GM21367 (cell line): Measurements from ENCODE around the gene L3MBTL4.

Experiments
- ATAC-seq: cut with Tn5 transposase; IDR thresholded peaks from one replicate; pipeline ENCODE4 v1.9.1; 2021; ENCODE audit not compliant: unreplicated experiment

The L3MBTL4 gene

GRCh38 chr18:5937795-5938194 lies 476.9 kb downstream of the L3MBTL4 start:
- no peak for ATAC-seq

DNA sequence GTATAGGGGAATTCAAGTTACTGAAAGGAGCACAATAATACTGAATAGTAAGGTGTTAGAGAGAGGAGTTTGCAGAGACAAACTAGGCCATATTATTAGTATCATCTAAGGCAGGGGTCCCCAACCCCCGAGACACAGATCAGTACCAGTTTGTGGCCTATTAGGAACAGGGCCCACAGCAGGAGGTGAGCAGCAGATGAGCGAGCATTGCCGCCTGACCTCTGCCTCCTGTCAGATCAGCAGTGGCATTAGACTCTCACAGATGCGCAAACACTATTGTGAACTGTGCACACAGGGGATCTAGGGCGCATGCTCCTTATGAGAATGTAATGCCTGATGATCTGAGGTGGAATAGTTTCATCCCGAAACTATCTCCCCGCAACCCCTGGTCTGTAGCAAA lies 477.6 kb downstream of the L3MBTL4 start:
- ATAC-seq = no peak

GRCh38 chr18:5930789-5931188 lies 483.9 kb downstream of the L3MBTL4 start:
- ATAC-seq = no peak

- no peak for ATAC-seq
Observed at GRCh38 chr18:5918205-5918858, 496.4 kb downstream of the L3MBTL4 start.

DNA sequence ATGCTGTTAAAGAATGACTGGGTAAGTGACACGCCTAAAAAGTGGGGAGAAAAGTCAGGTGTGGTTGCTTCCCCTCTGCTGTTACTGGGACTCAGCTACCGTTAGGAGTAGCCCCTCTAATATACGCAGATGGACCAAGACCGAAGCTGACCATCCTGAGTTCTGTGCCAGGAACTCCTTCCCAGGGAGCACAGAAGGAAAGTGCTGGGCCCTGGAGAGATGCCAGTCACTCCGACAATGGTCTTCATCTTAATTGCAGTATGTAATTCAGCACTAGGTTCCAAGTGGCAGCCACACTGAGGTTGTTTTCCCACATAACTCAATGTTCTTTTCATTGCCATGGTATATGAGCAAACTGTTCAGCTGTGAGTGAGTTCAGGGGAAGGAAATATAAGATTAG lies 499.8 kb downstream of the L3MBTL4 start:
- no peak for ATAC-seq

- ATAC-seq = no peak
Observed at GRCh38 chr18:5914016-5914415, 500.7 kb downstream of the L3MBTL4 start.

- no peak for ATAC-seq
Observed at GRCh38 chr18:5912566-5912965, 502.1 kb downstream of the L3MBTL4 start.

DNA sequence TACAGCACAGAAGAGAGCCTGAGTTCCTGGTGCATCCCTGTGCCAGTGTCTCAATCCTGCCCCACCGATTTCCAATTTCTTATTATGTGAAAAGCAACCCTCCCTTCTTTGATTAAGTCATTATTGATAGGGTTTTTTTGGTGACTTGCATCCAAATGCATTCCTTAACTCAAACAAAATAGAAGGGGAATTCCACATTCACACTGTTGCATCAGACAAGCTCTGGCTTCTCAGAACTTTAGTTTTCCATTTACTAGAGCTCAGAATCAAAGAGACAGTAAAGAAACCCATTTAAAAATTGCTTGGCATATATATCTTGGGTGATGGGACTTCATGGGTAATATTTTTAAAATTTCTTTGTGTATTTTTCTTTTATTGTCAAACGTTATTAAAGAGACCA lies 505.6 kb downstream of the L3MBTL4 start:
- ATAC-seq = no peak
